ENCODE data around the gene SORCS2.

Gene SORCS2

GRCh38 chr4:7288751-7289523, 96.6 kb downstream of the SORCS2 start:
- no peak for DNase-seq (ENCODE audit: low read depth, low spot score)
- Histone ChIP-seq H3K27ac (no peak overlapping the region), H3K9ac (ENCODE audit: insufficient read length) (no peak overlapping the region), H3K36me3 (ENCODE audit: insufficient read depth, low read length) (no peaks in the 10 kb centered on the region), H3K4me3 (no peak overlapping the region), H3K9me3 (ENCODE audit: low read depth, low read length) (no peaks in the 10 kb centered on the region)
- no peak for TF ChIP-seq FOXP2 (optimal IDR thresholded peaks at IDR 0.05; ENCODE audit: control extremely low read depth, extremely low read length, insufficient read depth)
- no peak for TF ChIP-seq POLR2AphosphoS5 (IDR thresholded peaks at IDR 0.05; ENCODE audit: borderline replicate concordance, low read depth, low read length)
- TF ChIP-seq EZH2 (IDR thresholded peaks at IDR 0.05) = no peak

DNA sequence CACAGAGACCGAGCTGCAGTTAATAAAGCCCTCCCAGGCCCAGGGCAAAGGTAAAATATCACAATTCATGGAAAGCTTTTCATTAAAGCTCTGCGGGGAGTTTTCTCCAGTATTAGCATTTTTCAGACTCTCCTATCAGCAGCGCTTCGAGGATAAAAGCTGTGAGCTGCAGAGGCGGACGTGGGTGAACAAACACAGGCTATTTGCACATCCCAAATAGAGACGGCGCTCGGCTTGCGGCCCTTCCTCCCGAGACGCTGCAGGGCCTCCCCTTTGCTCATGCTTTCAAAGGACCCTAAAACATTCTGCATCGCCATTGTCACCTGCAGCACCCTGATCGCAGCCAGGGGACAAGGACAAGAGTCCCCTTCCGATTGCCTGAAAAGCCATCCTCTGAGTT, 97.3 kb downstream of the SORCS2 start:
- Histone ChIP-seq H3K9me3 (ENCODE audit: low read depth, low read length) (no peaks in the 10 kb centered on the region), H3K4me3 (no peak overlapping the region), H3K9ac (ENCODE audit: insufficient read length) (no peak overlapping the region), H3K36me3 (ENCODE audit: insufficient read depth, low read length) (no peaks in the 10 kb centered on the region), H3K27ac (no peak overlapping the region)
- TF ChIP-seq EZH2 (IDR thresholded peaks at IDR 0.05) (no peak), FOXP2 (optimal IDR thresholded peaks at IDR 0.05; ENCODE audit: control extremely low read depth, extremely low read length, insufficient read depth) (no peak), POLR2AphosphoS5 (IDR thresholded peaks at IDR 0.05; ENCODE audit: borderline replicate concordance, low read depth, low read length) (no peak)
- no peak for DNase-seq (ENCODE audit: low read depth, low spot score)

DNA sequence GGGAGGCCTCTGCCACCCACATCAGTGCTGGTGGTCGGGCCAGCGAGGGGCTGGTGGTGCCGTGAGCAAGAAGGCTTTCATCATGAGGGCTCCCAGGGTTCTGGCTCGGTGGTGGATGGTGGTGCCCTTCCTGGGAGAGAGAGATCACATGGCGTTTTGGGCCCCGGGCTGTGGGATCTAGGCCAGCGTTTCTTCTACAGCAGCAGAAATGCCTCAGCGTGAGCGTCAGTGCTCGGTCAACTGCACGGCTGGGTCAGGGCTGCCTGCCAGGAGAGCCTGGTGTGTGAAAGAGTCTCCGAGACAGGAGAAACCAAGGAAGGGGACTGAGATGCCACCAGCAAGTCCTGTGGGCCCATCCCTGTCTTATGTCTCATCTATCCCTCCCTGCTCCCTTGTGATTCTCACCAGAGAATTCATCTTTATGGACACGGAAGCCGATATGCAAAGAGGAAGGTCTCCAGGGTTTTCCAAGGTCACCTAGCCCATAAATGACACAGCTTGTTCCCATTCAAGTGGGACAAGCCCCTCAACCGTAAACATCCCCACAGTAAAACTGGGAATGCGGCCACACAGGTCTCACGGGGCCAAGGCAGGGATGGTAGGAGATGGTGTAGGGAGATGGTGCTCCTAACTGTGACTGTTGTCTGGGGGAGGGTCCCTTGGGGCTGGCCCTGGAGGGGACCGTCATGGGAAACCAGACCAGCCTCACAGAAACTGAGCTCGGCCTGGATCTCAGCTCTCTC, 99.2 kb downstream of the SORCS2 start:
- DNase-seq (ENCODE audit: low read depth, low spot score) = no peak

DNA sequence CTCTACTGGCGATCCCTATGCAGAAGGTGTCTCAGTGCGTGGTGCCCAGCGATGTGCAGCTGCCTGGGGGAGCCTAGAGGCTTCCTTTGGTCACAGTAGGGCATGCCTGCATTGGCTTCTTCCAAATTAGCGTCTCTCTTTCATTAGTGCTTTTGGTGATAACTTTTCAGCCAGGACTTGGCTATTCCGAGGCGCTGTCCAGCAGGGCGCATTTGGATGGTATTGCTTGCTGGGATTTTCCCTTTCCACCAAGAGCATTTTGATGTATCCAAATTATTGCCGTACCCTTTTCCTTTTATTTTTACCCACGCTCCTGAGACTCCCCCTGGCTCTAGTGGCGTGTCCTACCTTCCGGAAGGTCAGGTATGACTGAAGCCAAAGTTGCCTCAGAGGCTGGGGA, 101.4 kb downstream of the SORCS2 start:
- Histone ChIP-seq H3K9ac (ENCODE audit: insufficient read length) (no peak overlapping the region), H3K4me3 (no peak overlapping the region), H3K36me3 (ENCODE audit: insufficient read depth, low read length) (no peaks in the 10 kb centered on the region), H3K9me3 (ENCODE audit: low read depth, low read length) (no peaks in the 10 kb centered on the region), H3K27ac (no peak overlapping the region)
- DNase-seq (ENCODE audit: low read depth, low spot score) = no peak
- TF ChIP-seq EZH2 (IDR thresholded peaks at IDR 0.05) (no peak), POLR2AphosphoS5 (IDR thresholded peaks at IDR 0.05; ENCODE audit: borderline replicate concordance, low read depth, low read length) (no peak), FOXP2 (optimal IDR thresholded peaks at IDR 0.05; ENCODE audit: control extremely low read depth, extremely low read length, insufficient read depth) (no peak)

More for the DNA sequence above, 99.2 kb downstream of the SORCS2 start:
- Histone ChIP-seq H3K36me3 (ENCODE audit: insufficient read depth, low read length) (no peaks in the 10 kb centered on the region), H3K9me3 (ENCODE audit: low read depth, low read length) (no peaks in the 10 kb centered on the region), H3K27ac (no peak overlapping the region), H3K4me3 (no peak overlapping the region), H3K9ac (ENCODE audit: insufficient read length) (no peak overlapping the region)
- TF ChIP-seq FOXP2 (optimal IDR thresholded peaks at IDR 0.05; ENCODE audit: control extremely low read depth, extremely low read length, insufficient read depth) (no peak), EZH2 (IDR thresholded peaks at IDR 0.05) (no peak), POLR2AphosphoS5 (IDR thresholded peaks at IDR 0.05; ENCODE audit: borderline replicate concordance, low read depth, low read length) (no peak)

GRCh38 chr4:7294176-7294756, 101.9 kb downstream of the SORCS2 start:
- Histone ChIP-seq H3K36me3 (ENCODE audit: insufficient read depth, low read length) (no peaks in the 10 kb centered on the region), H3K4me3 (no peak overlapping the region), H3K27ac (no peak overlapping the region), H3K9ac (ENCODE audit: insufficient read length) (no peak overlapping the region), H3K9me3 (ENCODE audit: low read depth, low read length) (no peaks in the 10 kb centered on the region)
- no peak for TF ChIP-seq FOXP2 (optimal IDR thresholded peaks at IDR 0.05; ENCODE audit: control extremely low read depth, extremely low read length, insufficient read depth)
- TF ChIP-seq POLR2AphosphoS5 (IDR thresholded peaks at IDR 0.05; ENCODE audit: borderline replicate concordance, low read depth, low read length) = no peak
- TF ChIP-seq EZH2 (IDR thresholded peaks at IDR 0.05) = no peak
- DNase-seq (ENCODE audit: low read depth, low spot score) = no peak

- Histone ChIP-seq H3K27ac (no peak overlapping the region), H3K4me3 (no peak overlapping the region), H3K9ac (ENCODE audit: insufficient read length) (no peak overlapping the region), H3K9me3 (ENCODE audit: low read depth, low read length) (no peaks in the 10 kb centered on the region), H3K36me3 (ENCODE audit: insufficient read depth, low read length) (no peaks in the 10 kb centered on the region)
- TF ChIP-seq POLR2AphosphoS5 (IDR thresholded peaks at IDR 0.05; ENCODE audit: borderline replicate concordance, low read depth, low read length) (no peak), FOXP2 (optimal IDR thresholded peaks at IDR 0.05; ENCODE audit: control extremely low read depth, extremely low read length, insufficient read depth) (no peak), EZH2 (IDR thresholded peaks at IDR 0.05) (no peak)
- DNase-seq (ENCODE audit: low read depth, low spot score) = no peak
These were observed 103.0 kb downstream of the SORCS2 start for GRCh38 chr4:7295197-7295910.

GRCh38 chr4:7295911-7296660, 103.7 kb downstream of the SORCS2 start:
- TF ChIP-seq EZH2 (IDR thresholded peaks at IDR 0.05) = no peak
- TF ChIP-seq FOXP2 (optimal IDR thresholded peaks at IDR 0.05; ENCODE audit: control extremely low read depth, extremely low read length, insufficient read depth) = no peak
- no peak for TF ChIP-seq POLR2AphosphoS5 (IDR thresholded peaks at IDR 0.05; ENCODE audit: borderline replicate concordance, low read depth, low read length)
- DNase-seq (ENCODE audit: low read depth, low spot score) = no peak

More at GRCh38 chr4:7295911-7296660, 103.7 kb downstream of the SORCS2 start:
- Histone ChIP-seq H3K9ac (ENCODE audit: insufficient read length) (no peak overlapping the region), H3K27ac (no peak overlapping the region), H3K4me3 (no peak overlapping the region), H3K36me3 (ENCODE audit: insufficient read depth, low read length) (no peaks in the 10 kb centered on the region), H3K9me3 (ENCODE audit: low read depth, low read length) (no peaks in the 10 kb centered on the region)

All from SK-N-MC (cell line).